HG03439 (cell line): Measurements from ENCODE around the gene ZNF148.
"Not testable (repeated sequence)": the region's sequence is repeated elsewhere in the genome, so short reads cannot be mapped to it uniquely, and the experiment has no call there.

ENCODE experiments used
- ATAC-seq: cut with Tn5 transposase; IDR thresholded peaks from one replicate; pipeline ENCODE4 v1.9.1; 2021; ENCODE audit warnings: mild to moderate bottlenecking, moderate library complexity; ENCODE audit not compliant: unreplicated experiment

ZNF148 gene

GRCh38 chr3:125375950-125376679 lies 990 bp upstream of the ZNF148 start:
- ATAC-seq = no peak

- ATAC-seq = no peak
These were observed 577 bp downstream of the ZNF148 start for GRCh38 chr3:125374501-125374995.

GRCh38 chr3:125367403-125368230 lies 7.5 kb downstream of the ZNF148 start:
- ATAC-seq = no peak

- no peak for ATAC-seq
These were observed 9.0 kb downstream of the ZNF148 start for GRCh38 chr3:125366132-125366531.

- no peak for ATAC-seq
These were observed 15.4 kb downstream of the ZNF148 start for GRCh38 chr3:125359700-125360099.

- no peak for ATAC-seq
These were observed 16.2 kb downstream of the ZNF148 start for GRCh38 chr3:125358923-125359322.

- ATAC-seq = no peak
These were observed 17.3 kb downstream of the ZNF148 start for GRCh38 chr3:125357837-125358236.

GRCh38 chr3:125357032-125357658 lies 18.0 kb downstream of the ZNF148 start:
- no peak for ATAC-seq

- ATAC-seq = no peak
These were observed 18.7 kb downstream of the ZNF148 start for GRCh38 chr3:125356140-125357026.

GRCh38 chr3:125353659-125354058 lies 21.5 kb downstream of the ZNF148 start:
- ATAC-seq = no peak

- ATAC-seq = no peak
These were observed 22.0 kb downstream of the ZNF148 start for GRCh38 chr3:125353128-125353527.

GRCh38 chr3:125351814-125352456 lies 23.2 kb downstream of the ZNF148 start:
- no peak for ATAC-seq

GRCh38 chr3:125351152-125351551 lies 24.0 kb downstream of the ZNF148 start:
- ATAC-seq = no peak

GRCh38 chr3:125350597-125350996 lies 24.5 kb downstream of the ZNF148 start:
- ATAC-seq = no peak

- ATAC-seq = no peak
These were observed 25.5 kb downstream of the ZNF148 start for GRCh38 chr3:125349556-125350165.

GRCh38 chr3:125349055-125349454 lies 26.1 kb downstream of the ZNF148 start:
- ATAC-seq = no peak

GRCh38 chr3:125343367-125343766 lies 31.8 kb downstream of the ZNF148 start:
- ATAC-seq = not testable (repeated sequence)

GRCh38 chr3:125340121-125340520 lies 35.0 kb downstream of the ZNF148 start:
- no peak for ATAC-seq

- ATAC-seq = no peak
These were observed 37.6 kb downstream of the ZNF148 start for GRCh38 chr3:125337506-125337905.
